Uterus (tissue), 4 donors: ENCODE measurements around the gene CALCB. TPM values are rescaled to one million over a fixed set of nuclear protein-coding genes. Genes with fewer than 3 reads are reported as not detected.
"Not testable (repeated sequence)": the region's sequence is repeated elsewhere in the genome, so short reads cannot be mapped to it uniquely, and the experiment has no call there.

Experiments used
- DNase-seq, 2 donors: peaks; one replicate each; pipeline ENCODE4 v3.0.0-alpha.2; 2019 to 2020
- H3K27ac ChIP-seq, 2 donors: fragments of 200-600 bp; sonication (generic); 1 replicate in 1 of 2; 2 replicates in 1 of 2; pipeline ENCODE4 v1.5.1; 2016 to 2018
- H3K27me3 ChIP-seq, 2 donors: fragments of 200-600 bp; sonication (generic); one replicate each; pipeline ENCODE4 v1.5.1; 2018 to 2019; ENCODE audit warnings: control low read depth in 1 of 2
- H3K36me3 ChIP-seq, 2 donors: fragments of 200-600 bp; sonication (generic); one replicate each; pipeline ENCODE4 v1.5.1; 2019; ENCODE audit warnings: control low read depth in 1 of 2
- H3K4me1 ChIP-seq, 2 donors: fragments of 200-600 bp; sonication (generic); one replicate each; pipeline ENCODE4 v1.5.1; 2018 to 2019; ENCODE audit warnings: control low read depth in 1 of 2
- H3K4me3 ChIP-seq, 2 donors: fragments of 200-600 bp; sonication (generic); 1 replicate in 1 of 2; 2 replicates in 1 of 2; pipeline ENCODE4 v1.5.1; 2018 to 2019; ENCODE audit warnings: mild to moderate bottlenecking in 1 of 2
- H3K9me3 ChIP-seq, 2 donors: fragments of 200-600 bp; sonication (generic); one replicate each; pipeline ENCODE4 v1.5.1; 2019; ENCODE audit warnings: control low read depth in 1 of 2
- POLR2A ChIP-seq, 2 donors: fragments of 450-650 bp; IDR thresholded peaks; one replicate each; pipeline ENCODE4 v1.6.1; 2016; ENCODE audit warnings: antibody characterized with exemption in 2 of 2, mild to moderate bottlenecking in 1 of 2, moderate library complexity in 1 of 2
- intact Hi-C: fragments of 100-400 bp; cut with DNase I; formaldehyde crosslinking; loops from one replicate; pipeline ENCODE4 v1.15.1; 2023; ENCODE audit warnings: low total_unique reads
- total RNA-seq, 4 donors: library from RNA; depleted of rRNA in 3 of 4; stranded (reverse); fragments of >200 nt in 3 of 4; gene quantifications; one replicate each; pipeline versions ENCODE4 v1.1.0 to v1.2.4, GENCODE V29; 2014 to 2023
- TF ChIP-seq, protein P1 (sequence below), 4 experiments: fragments of 200-600 bp in 2 of 4; fragments of 450-650 bp in 2 of 4; sonication (generic) in 2 of 4; IDR thresholded peaks; one replicate each; pipeline ENCODE4 v1.5.1; 2016 to 2019; ENCODE audit warnings: antibody characterized with exemption in 4 of 4, mild to moderate bottlenecking in 2 of 4, moderate library complexity in 1 of 4
- donor health status: DM: yes; HTN: yes; CAD: no.

The CALCB gene, protein sequence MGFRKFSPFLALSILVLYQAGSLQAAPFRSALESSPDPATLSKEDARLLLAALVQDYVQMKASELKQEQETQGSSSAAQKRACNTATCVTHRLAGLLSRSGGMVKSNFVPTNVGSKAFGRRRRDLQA
- total RNA-seq: under 1 TPM in 1 of 4 donors, not detected in 3; 0.21 TPM

DNA sequence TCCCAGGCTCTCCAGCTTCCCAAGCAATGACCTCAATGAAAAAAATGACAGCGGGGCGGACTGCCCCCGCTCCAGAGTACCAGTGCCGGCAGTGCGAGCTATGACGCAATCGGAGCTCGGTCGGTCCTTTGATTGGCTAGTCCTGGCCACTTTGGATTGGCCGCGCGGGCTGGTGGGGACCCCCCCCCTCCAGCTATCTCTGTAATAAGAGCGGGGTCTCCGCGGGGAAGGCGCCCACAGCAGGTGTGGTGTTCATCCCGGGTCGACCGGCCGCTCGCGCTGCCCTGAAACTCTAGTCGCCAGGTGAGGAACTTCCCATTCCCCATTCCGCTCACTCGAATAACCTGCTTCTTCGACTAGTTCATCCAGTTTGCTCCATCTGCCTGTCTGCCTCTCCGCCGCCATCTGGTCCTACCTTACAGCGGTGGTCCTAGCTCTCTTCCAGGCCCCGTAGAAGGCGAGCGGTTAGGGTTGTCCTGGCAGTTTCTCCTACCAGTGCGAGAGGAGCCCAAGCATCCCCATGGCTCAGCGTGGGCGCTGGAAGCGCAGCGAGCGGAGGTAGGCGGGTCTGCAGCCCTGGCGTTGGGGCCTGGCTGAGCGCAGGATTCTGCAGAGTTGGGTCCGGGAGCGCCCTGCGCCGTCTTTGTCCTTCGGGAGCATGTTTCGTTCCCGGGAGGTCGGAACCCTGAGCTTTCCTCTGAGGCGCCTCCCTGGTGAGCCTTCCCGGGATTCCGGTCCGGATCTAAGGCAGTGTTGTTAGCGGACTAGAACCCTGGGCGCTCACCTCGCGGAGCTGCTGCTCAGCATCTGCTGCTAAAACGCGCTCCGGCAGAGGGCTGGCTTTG, at the start of gene CALCB:
CALCB (plus strand) TSS at position 233 of the 845 bp plus-strand sequence. CDS start 1,126 bp downstream, outside the sequence.
- no peaks in the 10 kb centered on the region for H3K4me1 ChIP-seq
- no peak for TF ChIP-seq POLR2A (IDR thresholded peaks at IDR 0.05)
- TF ChIP-seq, protein P1, sequence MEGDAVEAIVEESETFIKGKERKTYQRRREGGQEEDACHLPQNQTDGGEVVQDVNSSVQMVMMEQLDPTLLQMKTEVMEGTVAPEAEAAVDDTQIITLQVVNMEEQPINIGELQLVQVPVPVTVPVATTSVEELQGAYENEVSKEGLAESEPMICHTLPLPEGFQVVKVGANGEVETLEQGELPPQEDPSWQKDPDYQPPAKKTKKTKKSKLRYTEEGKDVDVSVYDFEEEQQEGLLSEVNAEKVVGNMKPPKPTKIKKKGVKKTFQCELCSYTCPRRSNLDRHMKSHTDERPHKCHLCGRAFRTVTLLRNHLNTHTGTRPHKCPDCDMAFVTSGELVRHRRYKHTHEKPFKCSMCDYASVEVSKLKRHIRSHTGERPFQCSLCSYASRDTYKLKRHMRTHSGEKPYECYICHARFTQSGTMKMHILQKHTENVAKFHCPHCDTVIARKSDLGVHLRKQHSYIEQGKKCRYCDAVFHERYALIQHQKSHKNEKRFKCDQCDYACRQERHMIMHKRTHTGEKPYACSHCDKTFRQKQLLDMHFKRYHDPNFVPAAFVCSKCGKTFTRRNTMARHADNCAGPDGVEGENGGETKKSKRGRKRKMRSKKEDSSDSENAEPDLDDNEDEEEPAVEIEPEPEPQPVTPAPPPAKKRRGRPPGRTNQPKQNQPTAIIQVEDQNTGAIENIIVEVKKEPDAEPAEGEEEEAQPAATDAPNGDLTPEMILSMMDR (IDR thresholded peaks at IDR 0.05): no peak
- no peak within 1 kb of the TSS for H3K27ac ChIP-seq
- intact Hi-C loops: no loop called here
- no peak within 1 kb of the TSS for H3K4me3 ChIP-seq
- H3K36me3 ChIP-seq: no peaks in the 10 kb centered on the region
- H3K27me3 ChIP-seq: no peaks in the 10 kb centered on the region
- H3K9me3 ChIP-seq: no peaks in the 10 kb centered on the region
- no peak for DNase-seq

DNA sequence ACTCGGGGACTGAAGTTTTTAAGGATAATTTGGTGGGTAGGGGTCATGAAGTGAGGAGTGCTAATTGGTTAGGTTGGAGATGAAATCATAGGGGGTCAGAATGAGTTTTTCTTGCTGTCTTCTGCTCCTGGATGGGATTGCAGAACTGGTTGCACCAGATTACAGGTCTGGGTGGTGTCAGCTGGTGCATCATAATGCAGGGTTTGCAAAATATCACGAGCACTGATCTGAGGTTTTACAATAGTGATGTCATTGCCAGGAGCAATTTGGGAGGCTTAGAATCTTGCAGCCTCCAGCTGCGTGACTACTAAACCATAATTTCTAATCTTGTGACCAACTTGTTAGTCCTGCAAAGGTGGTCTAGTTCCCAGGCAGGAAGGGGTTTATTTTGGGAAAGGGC, 46.4 kb upstream of the CALCB start:
- intact Hi-C loops: no loop called here
- no peak for TF ChIP-seq POLR2A (IDR thresholded peaks at IDR 0.05)
- TF ChIP-seq, protein P1 (IDR thresholded peaks at IDR 0.05): no peak
- Histone ChIP-seq H3K9me3 (no peaks in the 10 kb centered on the region), H3K36me3 (no peaks in the 10 kb centered on the region), H3K27ac (no peak overlapping the region), H3K4me3 (no peak overlapping the region), H3K27me3 (no peaks in the 10 kb centered on the region), H3K4me1 (no peaks in the 10 kb centered on the region)
- no peak for DNase-seq

DNA sequence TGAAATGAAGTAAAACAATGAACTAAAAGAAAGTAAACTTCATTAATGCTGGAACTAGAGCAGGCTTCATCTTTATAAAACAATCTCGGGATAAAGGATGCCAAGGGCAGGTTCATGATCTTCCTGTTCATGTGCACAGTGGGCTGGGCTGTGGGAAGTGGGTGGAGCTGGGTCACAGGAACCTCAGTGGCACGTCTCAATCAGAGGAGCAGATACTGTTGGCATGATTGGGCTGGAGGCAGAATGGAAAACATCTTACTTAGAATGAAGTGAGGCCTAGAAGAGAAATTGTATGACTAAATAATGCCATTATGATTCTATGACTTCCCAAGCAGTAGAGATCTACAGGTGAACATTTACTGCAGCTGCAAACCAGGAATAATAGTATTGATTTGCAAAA, 45.4 kb upstream of the CALCB start:
- Histone ChIP-seq H3K27me3 (no peaks in the 10 kb centered on the region), H3K9me3 (no peaks in the 10 kb centered on the region), H3K4me3 (no peak overlapping the region), H3K27ac (no peak overlapping the region), H3K4me1 (no peaks in the 10 kb centered on the region), H3K36me3 (no peaks in the 10 kb centered on the region)
- intact Hi-C loops: no loop called here
- TF ChIP-seq POLR2A (IDR thresholded peaks at IDR 0.05): no peak
- TF ChIP-seq, protein P1 (IDR thresholded peaks at IDR 0.05): no peak
- no peak for DNase-seq

DNA sequence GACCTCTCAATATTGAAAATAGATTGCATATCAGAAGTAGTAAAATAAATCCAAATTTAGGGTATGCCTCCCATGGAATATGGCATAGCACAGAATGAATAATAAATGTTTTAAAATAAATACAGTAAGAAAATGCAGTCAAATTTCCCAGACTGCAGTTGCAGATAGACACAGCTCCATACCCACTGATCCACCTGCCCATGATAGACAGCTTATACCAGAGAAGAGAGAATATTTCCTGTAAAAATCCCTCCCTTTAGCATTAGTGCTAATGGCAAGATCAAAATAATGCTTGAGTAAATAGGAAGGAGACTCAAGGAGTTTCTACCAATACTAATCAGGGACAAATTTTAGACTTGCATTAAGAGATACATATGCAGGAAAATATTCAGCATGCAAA, 45.0 kb upstream of the CALCB start:
- TF ChIP-seq, protein P1 (IDR thresholded peaks at IDR 0.05): no peak
- no peak overlapping the region for H3K4me3 ChIP-seq
- no peaks in the 10 kb centered on the region for H3K4me1 ChIP-seq
- H3K9me3 ChIP-seq: no peaks in the 10 kb centered on the region
- DNase-seq: no peak
- H3K27me3 ChIP-seq: no peaks in the 10 kb centered on the region
- intact Hi-C loops: no loop called here
- no peak overlapping the region for H3K27ac ChIP-seq
- no peaks in the 10 kb centered on the region for H3K36me3 ChIP-seq

DNA sequence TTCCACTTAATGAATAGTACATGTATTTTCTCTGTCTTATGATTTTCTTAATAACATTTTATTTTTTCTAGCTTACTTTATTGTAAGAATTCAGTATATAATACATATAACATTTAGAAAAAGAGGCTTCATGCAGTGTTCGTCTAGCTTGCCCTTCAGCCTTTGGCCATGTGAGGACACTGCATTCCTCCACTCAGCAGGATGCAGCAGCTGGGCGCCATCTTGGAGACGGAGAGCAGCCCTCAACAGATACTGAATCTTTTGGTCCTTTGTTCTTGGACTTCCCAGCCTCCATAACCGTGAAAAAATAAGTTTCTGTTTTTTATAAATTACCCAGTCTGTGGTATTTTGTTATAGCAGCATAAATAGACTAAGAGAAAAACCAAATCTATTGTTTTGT, 41.4 kb upstream of the CALCB start:
- H3K4me3 ChIP-seq, H3K9me3 ChIP-seq, H3K27me3 ChIP-seq, H3K4me1 ChIP-seq, intact Hi-C loops, H3K27ac ChIP-seq, DNase-seq, H3K36me3 ChIP-seq: not testable (repeated sequence)
